ENCODE results near the gene TOPBP1.

TOPBP1 gene

GRCh38 chr3:133606342-133606741 lies 55.4 kb downstream of the TOPBP1 start:
- no peak for DNase-seq

GRCh38 chr3:133600572-133601081 lies 61.1 kb downstream of the TOPBP1 start:
- DNase-seq: no peak

GRCh38 chr3:133599280-133599679 lies 62.5 kb downstream of the TOPBP1 start:
- no peak for DNase-seq

DNA sequence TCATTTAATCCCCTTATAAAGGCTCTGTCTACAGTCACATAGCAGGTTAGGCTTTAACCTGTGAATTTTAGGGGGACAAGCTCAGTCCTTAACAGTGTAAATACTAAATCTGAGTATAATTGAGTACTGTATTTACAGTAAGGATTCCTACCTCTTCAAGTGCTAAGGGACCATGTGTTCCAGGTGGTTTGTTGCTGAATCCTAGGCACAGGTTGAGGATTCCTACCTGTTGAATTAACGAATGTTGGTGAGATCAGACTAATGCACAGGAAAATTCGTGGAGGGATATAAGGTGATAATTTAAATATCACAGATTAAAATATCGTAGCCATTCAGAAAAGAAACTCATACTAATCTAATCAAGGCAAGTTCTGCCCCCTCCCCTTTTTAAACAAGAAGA lies 63.3 kb downstream of the TOPBP1 start:
- DNase-seq: no peak

DNA sequence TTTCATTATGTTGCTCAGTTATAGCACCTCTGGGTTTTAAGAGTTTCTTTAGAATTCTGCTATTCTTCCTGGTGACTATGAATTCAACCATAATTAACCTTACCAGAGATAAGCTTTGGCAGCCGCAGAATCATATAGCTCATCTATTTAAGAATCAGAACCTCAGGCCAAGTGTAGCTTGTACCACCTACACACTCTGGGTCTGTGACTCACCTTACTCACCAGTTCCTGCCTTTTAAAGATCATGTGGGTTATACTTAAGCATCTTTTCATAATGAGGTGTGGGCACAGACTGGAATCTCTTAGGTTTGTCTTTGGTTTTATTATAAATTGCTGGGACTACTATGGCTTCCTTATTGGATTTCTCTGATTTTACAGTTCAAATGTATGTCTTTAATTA lies 66.4 kb downstream of the TOPBP1 start:
- no peak for DNase-seq

- DNase-seq: no peak
Observed at GRCh38 chr3:133593243-133593642, 68.5 kb downstream of the TOPBP1 start.

DNA sequence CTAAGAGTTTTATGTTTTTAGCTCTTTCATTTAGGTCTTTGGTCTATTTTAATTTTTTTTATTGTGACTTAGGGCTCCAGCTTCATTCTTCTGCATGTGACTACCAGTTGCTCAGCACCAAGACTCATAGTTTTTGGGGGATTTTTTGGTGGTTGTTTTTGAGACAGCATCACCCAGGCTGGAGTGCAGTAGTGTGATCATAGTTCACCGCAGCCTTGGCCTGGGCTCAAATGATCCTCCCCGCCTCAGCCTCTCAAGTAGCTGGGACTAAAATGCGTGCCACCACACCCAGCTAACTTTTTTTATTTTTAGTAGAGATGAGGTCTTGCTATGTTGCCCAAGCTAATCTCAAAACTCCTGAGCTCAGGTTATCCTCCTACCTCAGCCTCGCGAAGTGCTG lies 68.9 kb downstream of the TOPBP1 start:
- no peak for DNase-seq

DNA sequence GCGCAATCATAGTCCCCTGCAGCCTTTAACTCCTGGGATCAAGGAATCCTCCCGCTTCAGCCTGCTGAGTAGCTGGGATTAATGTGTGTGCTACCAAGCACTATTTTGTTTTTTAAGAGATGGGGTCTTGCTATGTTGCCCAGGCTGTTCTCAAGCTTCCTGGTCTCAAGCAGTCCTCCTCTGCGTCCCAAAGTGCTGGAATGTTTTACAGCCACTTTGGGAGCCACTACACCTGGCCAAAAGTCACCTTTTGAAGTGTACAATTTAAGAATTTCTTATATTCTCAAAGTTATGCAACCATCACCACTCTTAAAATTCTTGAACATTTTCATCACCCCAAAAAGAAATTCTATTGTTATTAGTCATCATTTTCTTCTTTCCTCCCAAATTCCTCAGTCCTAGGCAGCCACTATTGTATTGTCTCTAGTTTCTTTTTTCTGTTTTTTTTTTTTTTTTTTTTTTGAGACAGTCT lies 70.4 kb downstream of the TOPBP1 start:
- no peak for DNase-seq

- no peak for DNase-seq
Observed at GRCh38 chr3:133589503-133589902, 72.2 kb downstream of the TOPBP1 start.

GRCh38 chr3:133588784-133589465 lies 72.8 kb downstream of the TOPBP1 start:
- DNase-seq: no peak

DNA sequence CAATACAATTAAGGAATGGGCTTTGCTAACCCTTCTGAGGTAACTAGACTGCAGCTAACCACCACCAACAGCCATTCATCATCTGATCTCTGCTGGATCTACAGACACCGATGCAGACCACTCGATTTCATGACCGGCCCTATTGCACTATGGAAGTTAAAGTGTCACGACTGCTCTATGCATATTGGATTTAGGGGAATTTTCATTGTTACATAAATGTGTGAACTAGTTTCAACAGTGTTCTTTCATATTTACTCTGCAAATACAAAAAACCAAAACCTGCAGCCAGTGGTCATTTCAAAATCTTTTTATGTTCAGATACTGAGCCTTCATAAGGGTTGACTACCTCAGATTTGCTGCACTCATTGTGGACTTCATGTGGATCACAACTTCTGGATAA lies 73.7 kb downstream of the TOPBP1 start:
- no peak for DNase-seq

DNA sequence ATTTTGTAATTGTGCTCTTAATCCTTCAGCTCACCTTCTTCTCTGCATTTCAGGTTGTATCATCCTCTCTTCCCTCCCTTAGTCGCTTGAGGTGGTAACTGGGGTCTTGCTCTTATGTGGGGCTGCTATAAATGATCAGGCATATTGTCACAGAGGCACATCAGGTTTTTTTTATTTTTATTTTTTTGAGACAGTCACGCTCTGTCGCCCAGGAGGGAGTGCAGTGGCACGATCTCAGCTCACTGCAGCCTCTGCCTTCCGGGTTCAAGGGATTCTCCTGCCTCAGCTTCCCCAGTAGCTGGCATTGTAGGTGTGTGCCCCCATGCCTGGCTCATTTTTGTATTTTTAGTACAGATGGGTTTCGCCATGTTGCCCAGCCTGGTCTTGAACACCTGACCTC lies 78.3 kb downstream of the TOPBP1 start:
- no peak for DNase-seq

GRCh38 chr3:133578548-133579191 lies 83.1 kb downstream of the TOPBP1 start:
- DNase-seq: no peak

DNA sequence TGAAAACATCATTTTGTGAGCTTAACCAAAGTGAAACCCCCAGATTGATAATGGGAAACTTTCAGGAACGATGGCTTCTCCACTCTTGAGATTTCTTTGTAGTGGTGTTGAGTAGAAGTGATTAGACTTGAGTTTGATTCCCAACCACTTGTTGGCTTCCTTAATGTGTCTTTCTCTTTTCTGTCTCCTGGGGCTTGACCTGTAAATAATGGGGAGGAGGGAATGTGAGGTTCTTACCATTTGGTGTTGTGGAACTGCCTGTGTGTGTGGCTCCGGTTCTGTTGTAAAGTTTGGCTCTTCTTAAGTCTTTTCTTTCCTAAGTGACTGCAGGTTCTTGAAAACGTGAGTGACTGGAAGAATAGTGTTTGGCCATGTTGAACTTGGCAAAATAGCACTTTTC lies 85.6 kb downstream of the TOPBP1 start:
- DNase-seq: no peak

DNA sequence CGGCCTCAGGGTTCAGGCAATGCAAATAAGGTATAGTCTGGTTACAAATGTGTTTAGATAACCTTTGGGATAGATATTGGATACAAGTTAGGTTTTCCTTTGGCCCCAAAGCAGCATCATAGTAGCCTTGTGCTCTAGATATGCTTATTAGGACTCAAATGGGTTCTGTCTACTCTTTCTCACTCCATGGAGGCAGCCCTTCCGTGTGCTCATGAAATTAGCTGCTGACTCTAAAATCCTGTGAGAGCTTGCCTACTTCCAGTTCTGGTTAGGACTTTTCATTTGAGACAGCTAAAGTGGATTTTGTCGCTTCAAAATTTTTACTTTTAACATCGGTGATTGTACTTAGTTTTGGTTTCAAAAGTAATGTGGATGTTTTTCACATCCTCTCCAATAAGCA lies 86.7 kb downstream of the TOPBP1 start:
- DNase-seq: no peak

DNA sequence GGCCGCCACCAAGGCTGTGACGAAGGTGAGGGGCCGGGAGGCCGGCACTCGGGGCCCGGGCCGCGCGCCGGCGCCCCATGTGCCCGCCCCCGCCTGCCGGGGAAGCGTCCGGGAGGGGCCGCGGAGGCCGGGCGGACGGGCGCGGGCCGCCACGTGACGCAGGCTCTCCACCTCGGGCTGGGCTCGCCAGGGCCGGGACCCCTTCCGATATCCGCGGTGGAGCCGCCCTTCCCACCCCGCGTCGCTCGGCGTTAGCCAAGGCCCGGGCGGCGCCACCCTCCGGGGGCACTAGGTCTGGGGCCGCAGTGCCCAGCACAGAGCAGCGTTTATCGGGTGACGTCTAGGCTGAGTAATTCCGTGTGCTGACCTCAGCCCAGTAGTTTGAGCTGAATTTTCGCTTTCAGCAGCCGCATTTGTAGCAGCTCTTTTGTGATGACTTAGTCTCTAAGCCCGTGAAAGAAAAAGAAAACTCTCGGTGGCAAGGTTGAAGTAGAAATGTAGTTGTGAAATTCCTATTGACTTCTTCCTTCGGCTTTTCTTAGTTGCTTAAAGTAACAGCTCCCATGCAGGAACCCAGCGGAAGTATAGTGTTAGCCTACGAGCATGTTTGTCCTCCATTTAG lies 87.4 kb downstream of the TOPBP1 start:
- DNase-seq: no peak

DNA sequence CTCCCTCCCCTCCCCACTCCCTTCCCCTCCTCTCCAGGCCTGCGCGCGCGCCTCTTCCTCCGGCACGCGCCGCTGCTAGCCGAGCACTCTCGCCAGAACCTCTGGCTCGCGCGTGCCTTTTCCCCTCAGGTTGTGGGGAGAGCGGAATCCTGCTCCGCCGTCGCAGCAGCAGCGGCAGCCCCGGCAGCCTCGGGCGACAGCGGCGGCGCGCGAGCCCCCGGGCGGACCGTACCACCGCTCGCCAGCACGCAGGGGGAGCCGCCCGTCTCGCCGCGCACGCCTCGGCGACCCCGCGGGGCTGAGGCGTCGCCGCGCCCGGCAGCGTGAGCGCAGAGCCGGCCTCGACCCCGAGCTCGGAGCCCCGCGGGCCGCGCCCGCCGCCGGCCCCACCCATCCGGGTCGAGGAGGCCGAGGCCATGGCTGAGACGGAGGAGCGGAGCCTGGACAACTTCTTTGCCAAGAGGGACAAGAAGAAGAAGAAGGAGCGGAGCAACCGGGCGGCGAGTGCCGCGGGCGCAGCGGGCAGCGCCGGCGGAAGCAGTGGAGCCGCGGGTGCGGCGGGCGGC lies 88.0 kb downstream of the TOPBP1 start, which contains the start of gene CDV3:
CDV3 (plus strand) TSS at position 58 of the 566 bp plus-strand sequence; CDS start at position 417, 359 bp downstream.
- DNase-seq: no peak

DNA sequence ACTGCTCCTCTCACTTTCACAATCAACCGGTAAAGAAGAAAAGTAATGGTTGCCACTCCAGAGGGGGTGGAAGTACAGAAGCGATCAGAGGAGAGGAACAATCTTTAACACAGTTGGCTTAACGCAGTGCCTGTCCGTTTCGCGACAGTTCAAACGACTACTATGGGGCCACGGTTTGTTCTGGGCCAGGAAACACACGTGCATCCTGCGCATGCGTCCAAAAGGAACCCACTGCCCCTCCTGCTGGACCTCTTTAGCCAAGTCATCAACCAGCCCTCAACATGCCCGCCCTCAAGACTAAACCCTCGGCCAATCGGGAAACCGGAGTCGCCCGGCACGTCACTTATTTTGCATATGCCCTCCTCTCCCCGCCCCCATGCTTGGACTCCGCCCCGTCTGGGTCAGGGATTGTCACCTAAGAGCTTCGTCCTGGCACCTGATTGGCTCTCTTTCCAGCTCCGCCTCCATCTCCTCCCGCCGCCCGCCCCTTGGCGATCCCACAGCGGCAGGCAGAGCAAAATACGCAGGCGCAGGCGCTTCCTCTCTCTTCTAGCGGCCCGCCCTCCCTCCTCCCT lies 88.6 kb downstream of the TOPBP1 start:
- no peak for DNase-seq

DNA sequence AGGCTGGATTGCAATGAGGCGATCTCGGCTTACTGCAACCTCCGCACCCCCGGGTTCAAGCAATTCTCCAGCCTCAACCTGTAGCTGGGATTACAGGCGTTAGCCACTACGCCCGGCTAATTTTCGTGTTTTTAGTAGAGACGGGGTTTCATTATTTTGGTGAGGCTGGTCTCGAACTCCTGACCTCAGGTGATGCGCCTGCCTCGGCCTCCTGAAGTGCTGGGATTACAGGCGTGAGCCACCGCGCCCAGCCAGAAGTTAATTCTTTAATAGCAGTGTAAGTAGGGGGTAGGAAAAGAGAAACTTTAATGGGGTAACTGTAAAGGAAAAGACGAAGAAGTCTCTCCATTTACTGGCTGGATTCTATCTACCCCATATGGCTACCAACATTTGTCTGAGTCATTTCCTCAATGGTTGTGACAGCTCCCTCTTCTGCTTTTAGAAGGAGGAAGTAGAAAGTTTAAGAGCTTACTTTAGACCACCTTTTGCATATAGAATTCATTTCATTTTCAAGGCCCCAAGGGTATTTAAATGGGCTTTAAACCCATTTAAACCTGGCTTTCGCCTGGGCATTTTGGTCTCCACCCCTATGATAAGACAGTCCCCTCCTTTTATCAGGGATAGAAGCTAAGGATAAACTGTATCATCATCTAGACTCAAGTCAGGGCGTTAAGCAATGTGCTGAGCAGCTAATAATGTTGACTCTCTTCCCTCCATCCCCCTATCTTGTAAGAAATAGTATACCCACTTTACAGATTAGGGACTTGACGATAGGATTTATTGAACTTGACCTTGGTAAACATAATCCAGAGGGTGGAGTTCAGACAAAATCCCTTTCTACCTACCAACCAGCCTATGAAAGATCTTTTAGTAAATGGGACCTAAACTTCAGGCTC lies 89.3 kb downstream of the TOPBP1 start:
- no peak for DNase-seq

GRCh38 chr3:133570937-133571320 lies 90.8 kb downstream of the TOPBP1 start:
- no peak for DNase-seq

- DNase-seq: no peak
Observed at GRCh38 chr3:133570139-133570936, 91.4 kb downstream of the TOPBP1 start.
